ENCODE data around the gene MTMR10.

DNA sequence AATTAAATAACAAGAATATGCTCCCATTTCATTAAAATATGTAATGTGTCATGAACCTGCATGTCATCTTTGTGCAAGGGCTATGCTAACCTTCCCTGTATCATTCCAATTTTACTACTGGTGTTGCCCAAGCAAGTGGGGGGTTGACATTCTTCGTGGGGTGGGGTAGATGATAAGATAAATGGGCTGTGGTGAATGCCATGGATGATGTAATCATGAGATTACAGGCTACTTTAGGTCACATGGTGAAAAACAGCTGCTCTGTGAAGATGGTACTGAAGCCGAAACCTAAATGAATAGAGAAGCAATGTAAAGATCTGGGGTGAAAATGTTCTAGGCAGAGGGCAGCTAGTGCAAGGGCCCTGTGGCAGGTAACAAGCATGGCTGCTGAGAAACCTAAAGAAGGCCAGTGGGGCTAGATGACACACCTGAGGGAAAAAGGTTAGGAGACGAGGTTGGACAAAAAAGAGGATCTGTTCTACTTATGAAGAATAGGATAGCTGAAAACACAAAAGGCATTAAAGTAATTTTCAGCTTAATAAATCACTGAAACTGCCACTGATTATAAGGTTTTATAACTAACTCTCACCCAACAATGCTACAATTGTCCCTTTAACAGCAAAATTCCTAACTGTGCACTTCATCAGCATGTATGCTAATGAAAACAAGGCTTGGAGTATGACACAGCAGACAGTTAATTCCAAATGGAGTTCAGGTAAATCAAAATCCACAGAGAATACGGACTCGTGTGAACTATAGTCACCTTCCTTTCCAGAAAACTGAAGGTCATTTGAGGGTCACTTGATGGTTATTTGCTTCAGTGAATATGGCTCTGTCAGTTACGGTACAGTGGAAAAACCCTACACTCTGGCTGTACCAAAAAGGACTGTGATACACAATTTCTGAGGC is 35.0 kb downstream of the MTMR10 start:
- TF ChIP-seq, protein P1, sequence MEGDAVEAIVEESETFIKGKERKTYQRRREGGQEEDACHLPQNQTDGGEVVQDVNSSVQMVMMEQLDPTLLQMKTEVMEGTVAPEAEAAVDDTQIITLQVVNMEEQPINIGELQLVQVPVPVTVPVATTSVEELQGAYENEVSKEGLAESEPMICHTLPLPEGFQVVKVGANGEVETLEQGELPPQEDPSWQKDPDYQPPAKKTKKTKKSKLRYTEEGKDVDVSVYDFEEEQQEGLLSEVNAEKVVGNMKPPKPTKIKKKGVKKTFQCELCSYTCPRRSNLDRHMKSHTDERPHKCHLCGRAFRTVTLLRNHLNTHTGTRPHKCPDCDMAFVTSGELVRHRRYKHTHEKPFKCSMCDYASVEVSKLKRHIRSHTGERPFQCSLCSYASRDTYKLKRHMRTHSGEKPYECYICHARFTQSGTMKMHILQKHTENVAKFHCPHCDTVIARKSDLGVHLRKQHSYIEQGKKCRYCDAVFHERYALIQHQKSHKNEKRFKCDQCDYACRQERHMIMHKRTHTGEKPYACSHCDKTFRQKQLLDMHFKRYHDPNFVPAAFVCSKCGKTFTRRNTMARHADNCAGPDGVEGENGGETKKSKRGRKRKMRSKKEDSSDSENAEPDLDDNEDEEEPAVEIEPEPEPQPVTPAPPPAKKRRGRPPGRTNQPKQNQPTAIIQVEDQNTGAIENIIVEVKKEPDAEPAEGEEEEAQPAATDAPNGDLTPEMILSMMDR (IDR thresholded peaks at IDR 0.05 in 4 of 5, conservative IDR thresholded peaks at IDR 0.05 in 1 of 5), result no peak
- TF ChIP-seq POLR2A (IDR thresholded peaks at IDR 0.05), result no peak

Measured in gastrocnemius medialis (tissue), 4 donors.